Neural progenitor cell (in vitro differentiated cells): ENCODE measurements around the gene KRTAP10-6. TPM values are rescaled to one million over a fixed set of nuclear protein-coding genes. Genes with fewer than 3 reads are reported as not detected.
"Not testable (repeated sequence)": the region's sequence is repeated elsewhere in the genome, so short reads cannot be mapped to it uniquely, and the experiment has no call there.

ENCODE experiments used
- DNase-seq: peaks from one replicate; pipeline ENCODE4 v3.0.0-alpha.2; 2016; ENCODE audit warnings: low spot score
- H2AFZ ChIP-seq: fragments of 200-600 bp; sonication (generic); replicated peaks from 2 replicates; pipeline ENCODE4 v1.6.1; 2016; ENCODE audit warnings: antibody characterized with exemption
- H3F3A ChIP-seq: fragments of 200-600 bp; sonication (generic); 2 replicates; pipeline ENCODE4 v1.6.1; 2016; ENCODE audit warnings: antibody characterized with exemption, low read depth
- H3K27ac ChIP-seq: fragments of 200-600 bp; sonication (generic); 2 replicates; pipeline ENCODE4 v1.5.1; 2016; ENCODE audit warnings: mild to moderate bottlenecking
- H3K27me3 ChIP-seq: fragments of 200-600 bp; sonication (generic); 2 replicates; pipeline ENCODE4 v1.6.1; 2016; ENCODE audit warnings: mild to moderate bottlenecking, moderate library complexity
- H3K36me3 ChIP-seq: fragments of 200-600 bp; sonication (generic); 2 replicates; pipeline ENCODE4 v1.5.1; 2016
- H3K4me1 ChIP-seq: fragments of 200-600 bp; sonication (generic); 2 replicates; pipeline ENCODE4 v1.6.1; 2016; ENCODE audit warnings: mixed run types
- H3K4me2 ChIP-seq: fragments of 200-600 bp; sonication (generic); 2 replicates; pipeline ENCODE4 v1.6.1; 2016
- H3K4me3 ChIP-seq: fragments of 200-600 bp; sonication (generic); 2 replicates; pipeline ENCODE4 v1.5.1; 2016
- H3K79me2 ChIP-seq: fragments of 200-600 bp; sonication (generic); 2 replicates; pipeline ENCODE4 v1.6.1; 2016; ENCODE audit warnings: low read depth
- H3K9ac ChIP-seq: fragments of 200-600 bp; sonication (generic); 2 replicates; pipeline ENCODE4 v1.6.1; 2016
- H3K9me3 ChIP-seq: fragments of 200-600 bp; sonication (generic); 2 replicates; pipeline ENCODE4 v1.5.1; 2016; ENCODE audit warnings: low read depth
- H4K20me1 ChIP-seq: fragments of 200-600 bp; sonication (generic); 2 replicates; pipeline ENCODE4 v1.6.1; 2016; ENCODE audit warnings: low read depth
- H3K27ac Mint-ChIP-seq: 3 replicates; pipeline ENCODE4 v1.8.0; 2021; ENCODE audit warnings: mixed read lengths
- H3K27me3 Mint-ChIP-seq: 2 replicates; pipeline ENCODE4 v1.8.0; 2022; ENCODE audit warnings: low read depth, mild to moderate bottlenecking, inconsistent platforms, moderate library complexity, mixed read lengths; ENCODE audit not compliant: insufficient read depth
- H3K36me3 Mint-ChIP-seq: 3 replicates; pipeline ENCODE4 v1.8.0; 2021; ENCODE audit warnings: mixed read lengths
- H3K4me1 Mint-ChIP-seq: 3 replicates; pipeline ENCODE4 v1.8.0; 2021; ENCODE audit warnings: mixed read lengths
- H3K4me3 Mint-ChIP-seq: 3 replicates; pipeline ENCODE4 v1.8.0; 2021; ENCODE audit warnings: mild to moderate bottlenecking, moderate library complexity, mixed read lengths
- H3K9me3 Mint-ChIP-seq: 3 replicates; pipeline ENCODE4 v1.8.0; 2020; ENCODE audit warnings: mixed read lengths
- CTCF ChIP-seq: fragments of 200-600 bp; sonication (generic); IDR thresholded peaks from 2 replicates; pipeline ENCODE4 v1.5.1; 2017; ENCODE audit warnings: antibody characterized with exemption, mild to moderate bottlenecking
- EZH2 ChIP-seq: fragments of 200-600 bp; sonication (generic); IDR thresholded peaks from 2 replicates; pipeline ENCODE4 v1.6.1; 2017; ENCODE audit warnings: antibody characterized with exemption, mild to moderate bottlenecking, moderate library complexity
- EZH2phosphoT487 ChIP-seq: fragments of 200-600 bp; sonication (generic); IDR thresholded peaks from 2 replicates; pipeline ENCODE4 v1.6.1; 2017; ENCODE audit warnings: antibody characterized with exemption
- total RNA-seq: library from RNA; depleted of rRNA; stranded (reverse); fragments of >200 nt; gene quantifications from 2 replicates; pipeline ENCODE4 v1.2.3, GENCODE V29; 2015; ENCODE audit warnings: low replicate concordance

KRTAP10-6 gene
- total RNA-seq, 1 donor from 2014 or later, result not detected

- peaks cover 2% of the 10 kb centered on the region for H3F3A ChIP-seq
- H3K27me3 ChIP-seq, result no peaks in the 10 kb centered on the region
- Mint-ChIP-seq H3K9me3 (peaks cover 31% of the 10 kb centered on the region), H3K4me1 (no peaks in the 10 kb centered on the region), H3K4me3 (no peak overlapping the region), H3K27ac (no peak overlapping the region), H3K27me3 (peaks cover 2% of the 10 kb centered on the region), H3K36me3 (no peaks in the 10 kb centered on the region)
- no peaks in the 10 kb centered on the region for H3K4me1 ChIP-seq
- no peaks in the 10 kb centered on the region for H3K36me3 ChIP-seq
- TF ChIP-seq CTCF, result no peak
- TF ChIP-seq EZH2phosphoT487, result no peak
- no peak for TF ChIP-seq EZH2
- no peak overlapping the region for H3K4me3 ChIP-seq
- no peak overlapping the region for H3K27ac ChIP-seq
- no peaks in the 10 kb centered on the region for H3K79me2 ChIP-seq
- H3K4me2 ChIP-seq, result no peak overlapping the region
- H3K9me3 ChIP-seq, result peaks cover 8% of the 10 kb centered on the region
- no peak overlapping the region for H2AFZ ChIP-seq
- H4K20me1 ChIP-seq, result no peaks in the 10 kb centered on the region
- DNase-seq, result no peak
- no peak overlapping the region for H3K9ac ChIP-seq
Observed at GRCh38 chr21:44630440-44630839, 38.1 kb upstream of the KRTAP10-6 start.

GRCh38 chr21:44628707-44629391 is 36.5 kb upstream of the KRTAP10-6 start:
- no peaks in the 10 kb centered on the region for H3K36me3 Mint-ChIP-seq
- H3K9me3 ChIP-seq, result peaks cover 13% of the 10 kb centered on the region
- no peak overlapping the region for H3K9ac ChIP-seq
- no peaks in the 10 kb centered on the region for H3K27me3 ChIP-seq
- no peaks in the 10 kb centered on the region for H3K36me3 ChIP-seq
- DNase-seq, result no peak
- H3K27me3 Mint-ChIP-seq, result peaks cover 2% of the 10 kb centered on the region
- no peak overlapping the region for H3K27ac Mint-ChIP-seq
- no peak overlapping the region for H3K4me2 ChIP-seq
- no peak overlapping the region for H3K4me3 ChIP-seq
- no peaks in the 10 kb centered on the region for H3K79me2 ChIP-seq
- no peak overlapping the region for H2AFZ ChIP-seq
- no peaks in the 10 kb centered on the region for H3K4me1 ChIP-seq
- no peaks in the 10 kb centered on the region for H4K20me1 ChIP-seq
- H3K27ac ChIP-seq, result no peak overlapping the region
- TF ChIP-seq EZH2phosphoT487 (no peak), CTCF (no peak), EZH2 (no peak)
- H3K4me3 Mint-ChIP-seq, result no peak overlapping the region
- H3K4me1 Mint-ChIP-seq, result no peaks in the 10 kb centered on the region
- peaks cover 2% of the 10 kb centered on the region for H3F3A ChIP-seq
- peaks cover 41% of the 10 kb centered on the region for H3K9me3 Mint-ChIP-seq

GRCh38 chr21:44627831-44628233 is 35.5 kb upstream of the KRTAP10-6 start:
- H3K27ac Mint-ChIP-seq, H3K27me3 Mint-ChIP-seq, H3K27me3 ChIP-seq, H2AFZ ChIP-seq, H3K4me3 ChIP-seq, H3K27ac ChIP-seq, H3K36me3 ChIP-seq, H3K79me2 ChIP-seq, H3K4me1 Mint-ChIP-seq, H3K36me3 Mint-ChIP-seq, H4K20me1 ChIP-seq, H3K4me3 Mint-ChIP-seq, H3K9ac ChIP-seq, H3K4me1 ChIP-seq, H3K4me2 ChIP-seq, H3F3A ChIP-seq, DNase-seq: not testable (repeated sequence)
- peaks cover 44% of the 10 kb centered on the region for H3K9me3 Mint-ChIP-seq
- H3K9me3 ChIP-seq, result peaks cover 22% of the 10 kb centered on the region

- H3K79me2 ChIP-seq, H3K4me3 Mint-ChIP-seq, H3K36me3 Mint-ChIP-seq, H3F3A ChIP-seq, H3K4me1 Mint-ChIP-seq, H3K4me1 ChIP-seq, H3K36me3 ChIP-seq, H3K27ac ChIP-seq, H3K4me2 ChIP-seq, H3K4me3 ChIP-seq, H4K20me1 ChIP-seq, H3K9ac ChIP-seq, H3K27ac Mint-ChIP-seq, H2AFZ ChIP-seq, DNase-seq, H3K27me3 ChIP-seq, H3K27me3 Mint-ChIP-seq: not testable (repeated sequence)
- H3K9me3 ChIP-seq, result peaks cover 17% of the 10 kb centered on the region
- peaks cover 47% of the 10 kb centered on the region for H3K9me3 Mint-ChIP-seq
Observed at GRCh38 chr21:44627181-44627822, 35.0 kb upstream of the KRTAP10-6 start.
